ENCODE measurements around the gene LIN28A. TPM values are rescaled to one million over a fixed set of nuclear protein-coding genes. Genes with fewer than 3 reads are reported as not detected.
"Not testable (repeated sequence)": the region's sequence is repeated elsewhere in the genome, so short reads cannot be mapped to it uniquely, and the experiment has no call there.

Gene LIN28A
- total RNA-seq, 1 experiment from 2014 or later, result 0.15 TPM

DNA sequence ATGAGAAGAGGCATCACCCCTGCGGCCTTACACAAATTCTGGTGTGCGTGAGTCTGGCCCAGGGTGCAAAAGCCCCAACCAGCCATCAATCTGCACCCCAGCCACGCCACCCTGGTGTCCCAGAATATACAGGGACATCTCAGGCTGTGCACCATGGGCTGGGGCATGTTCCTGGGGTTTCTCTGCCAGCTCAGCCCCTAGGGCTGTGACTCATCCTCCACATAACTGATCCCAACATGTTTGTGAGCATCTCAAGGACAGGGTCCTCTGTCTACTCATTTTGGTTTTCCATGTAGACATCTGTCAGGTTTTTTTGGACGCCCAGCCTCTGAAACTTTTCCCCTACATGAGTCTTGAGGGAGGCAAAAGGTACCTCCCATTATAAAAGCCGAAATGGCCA lies 38.6 kb upstream of the LIN28A start:
- H3K4me3 ChIP-seq (ENCODE audit: low read depth, low read length, poor library complexity, severe bottlenecking), result no peak overlapping the region
- H3K4me1 ChIP-seq (ENCODE audit: insufficient read depth, low read length, poor library complexity, severe bottlenecking), result no peaks in the 10 kb centered on the region
- intact Hi-C loops (cut with micrococcal nuclease; ENCODE audit: unreplicated experiment), result no loop called here
- DNase-seq (ENCODE audit: low spot score), result no peak
- ChIA-PET POLR2A (ENCODE audit: low non-redundant PET) (no interaction called here), CTCF (no interaction called here)
- H3K27me3 ChIP-seq (replicated peaks; ENCODE audit: insufficient read depth, low read depth, low read length, poor library complexity), result no peaks in the 10 kb centered on the region
- TF ChIP-seq, protein P1, sequence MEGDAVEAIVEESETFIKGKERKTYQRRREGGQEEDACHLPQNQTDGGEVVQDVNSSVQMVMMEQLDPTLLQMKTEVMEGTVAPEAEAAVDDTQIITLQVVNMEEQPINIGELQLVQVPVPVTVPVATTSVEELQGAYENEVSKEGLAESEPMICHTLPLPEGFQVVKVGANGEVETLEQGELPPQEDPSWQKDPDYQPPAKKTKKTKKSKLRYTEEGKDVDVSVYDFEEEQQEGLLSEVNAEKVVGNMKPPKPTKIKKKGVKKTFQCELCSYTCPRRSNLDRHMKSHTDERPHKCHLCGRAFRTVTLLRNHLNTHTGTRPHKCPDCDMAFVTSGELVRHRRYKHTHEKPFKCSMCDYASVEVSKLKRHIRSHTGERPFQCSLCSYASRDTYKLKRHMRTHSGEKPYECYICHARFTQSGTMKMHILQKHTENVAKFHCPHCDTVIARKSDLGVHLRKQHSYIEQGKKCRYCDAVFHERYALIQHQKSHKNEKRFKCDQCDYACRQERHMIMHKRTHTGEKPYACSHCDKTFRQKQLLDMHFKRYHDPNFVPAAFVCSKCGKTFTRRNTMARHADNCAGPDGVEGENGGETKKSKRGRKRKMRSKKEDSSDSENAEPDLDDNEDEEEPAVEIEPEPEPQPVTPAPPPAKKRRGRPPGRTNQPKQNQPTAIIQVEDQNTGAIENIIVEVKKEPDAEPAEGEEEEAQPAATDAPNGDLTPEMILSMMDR (conservative IDR thresholded peaks at IDR 0.05; ENCODE audit: low read depth, low read length), result no peak
- TF ChIP-seq EZH2 (IDR thresholded peaks at IDR 0.05; ENCODE audit: borderline replicate concordance, low read depth, low read length, poor library complexity, severe bottlenecking), result no peak
- no peaks in the 10 kb centered on the region for H3K36me3 ChIP-seq (ENCODE audit: insufficient read depth, low read length, poor library complexity, severe bottlenecking)
- H3K9me3 ChIP-seq (ENCODE audit: low read depth, low read length, poor library complexity, severe bottlenecking), result no peaks in the 10 kb centered on the region
- H3K27ac ChIP-seq (ENCODE audit: low read depth, low read length, poor library complexity, severe bottlenecking), result no peak overlapping the region
- BruUV-seq (replicated peaks), result no TSS peak

DNA sequence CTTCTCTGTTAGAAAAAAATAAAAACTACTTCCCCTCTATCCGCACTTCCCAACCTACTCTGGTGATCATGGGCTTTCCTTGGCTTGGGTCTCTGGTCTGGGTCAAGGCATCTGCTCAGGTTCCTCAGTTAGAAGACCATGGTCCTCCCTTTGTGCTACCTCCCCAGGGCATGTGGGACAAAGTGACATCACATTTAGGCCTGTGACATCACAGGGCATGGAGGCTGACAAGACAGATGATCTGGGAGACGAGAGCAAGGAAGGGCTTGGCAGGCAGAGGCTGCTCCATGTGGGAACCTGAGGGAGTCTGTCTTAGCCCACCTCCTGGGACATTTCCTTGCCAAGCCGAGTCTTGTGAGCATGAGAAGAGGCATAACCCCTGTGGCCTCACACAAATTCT lies 38.0 kb upstream of the LIN28A start, which contains the start of gene ZNF683:
ZNF683 (minus strand) TSS at position 140 of the 400 bp plus-strand sequence. CDS start 4,179 bp downstream, outside the sequence.
- H3K36me3 ChIP-seq (ENCODE audit: insufficient read depth, low read length, poor library complexity, severe bottlenecking); intact Hi-C loops (cut with micrococcal nuclease; ENCODE audit: unreplicated experiment); BruUV-seq (replicated peaks); H3K4me1 ChIP-seq (ENCODE audit: insufficient read depth, low read length, poor library complexity, severe bottlenecking); H3K27me3 ChIP-seq (replicated peaks; ENCODE audit: insufficient read depth, low read depth, low read length, poor library complexity); CTCF ChIA-PET; H3K27ac ChIP-seq (ENCODE audit: low read depth, low read length, poor library complexity, severe bottlenecking); DNase-seq (ENCODE audit: low spot score); H3K4me3 ChIP-seq (ENCODE audit: low read depth, low read length, poor library complexity, severe bottlenecking); POLR2A ChIA-PET (ENCODE audit: low non-redundant PET); H3K9me3 ChIP-seq (ENCODE audit: low read depth, low read length, poor library complexity, severe bottlenecking): not testable (repeated sequence)

DNA sequence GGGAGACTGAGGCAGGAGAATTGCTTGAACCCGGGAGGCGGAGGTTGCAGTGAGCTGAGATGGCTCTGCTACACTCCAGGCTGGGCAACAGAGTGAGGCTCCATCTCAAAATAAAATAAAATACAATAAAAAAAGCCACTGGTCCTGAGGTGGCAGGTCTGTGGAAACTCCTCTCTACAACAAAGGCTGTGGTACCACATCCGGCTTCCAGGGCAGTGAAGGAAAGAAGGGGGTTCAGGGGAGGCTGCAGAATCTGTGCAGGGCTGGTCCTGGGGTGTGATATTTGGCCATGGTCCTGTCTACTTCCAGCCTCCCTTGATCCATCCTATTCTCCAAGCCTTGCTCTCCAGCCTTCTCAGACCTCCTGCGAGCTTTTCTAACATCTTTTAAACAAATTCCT lies 37.3 kb upstream of the LIN28A start:
- no TSS peak for BruUV-seq (replicated peaks)
- no peaks in the 10 kb centered on the region for H3K9me3 ChIP-seq (ENCODE audit: low read depth, low read length, poor library complexity, severe bottlenecking)
- POLR2A ChIA-PET (ENCODE audit: low non-redundant PET), result no interaction called here
- intact Hi-C loops (cut with micrococcal nuclease; ENCODE audit: unreplicated experiment), result no loop called here
- H3K27ac ChIP-seq (ENCODE audit: low read depth, low read length, poor library complexity, severe bottlenecking), result no peak overlapping the region
- no peak overlapping the region for H3K4me3 ChIP-seq (ENCODE audit: low read depth, low read length, poor library complexity, severe bottlenecking)
- H3K27me3 ChIP-seq (replicated peaks; ENCODE audit: insufficient read depth, low read depth, low read length, poor library complexity), result no peaks in the 10 kb centered on the region
- CTCF ChIA-PET, result no interaction called here
- H3K4me1 ChIP-seq (ENCODE audit: insufficient read depth, low read length, poor library complexity, severe bottlenecking), result no peaks in the 10 kb centered on the region
- no peak for DNase-seq (ENCODE audit: low spot score)
- no peaks in the 10 kb centered on the region for H3K36me3 ChIP-seq (ENCODE audit: insufficient read depth, low read length, poor library complexity, severe bottlenecking)
- no peak for TF ChIP-seq EZH2 (IDR thresholded peaks at IDR 0.05; ENCODE audit: borderline replicate concordance, low read depth, low read length, poor library complexity, severe bottlenecking)
- TF ChIP-seq, protein P1 (conservative IDR thresholded peaks at IDR 0.05; ENCODE audit: low read depth, low read length), result no peak

DNA sequence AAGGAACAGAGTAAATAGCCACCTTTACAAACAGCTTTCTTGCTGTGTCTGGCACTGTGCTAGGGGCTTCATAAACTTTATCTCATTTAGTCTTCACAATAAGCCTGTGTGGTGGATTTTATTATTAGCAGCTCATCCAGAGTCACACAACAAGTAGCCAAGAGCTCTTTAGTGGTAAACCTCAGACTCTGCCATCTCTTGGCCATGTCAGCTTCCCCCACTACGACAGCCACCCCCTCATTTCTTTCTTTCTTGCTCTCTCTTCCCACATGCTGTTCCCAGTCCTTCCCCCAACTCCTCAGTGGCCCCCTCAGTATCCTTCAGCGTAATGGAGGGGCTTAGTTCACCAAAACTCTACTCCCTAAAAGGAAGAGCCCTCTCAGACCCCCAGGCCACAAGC lies 36.8 kb upstream of the LIN28A start:
- POLR2A ChIA-PET (ENCODE audit: low non-redundant PET), result no interaction called here
- TF ChIP-seq, protein P1 (conservative IDR thresholded peaks at IDR 0.05; ENCODE audit: low read depth, low read length), result no peak
- no peak for TF ChIP-seq EZH2 (IDR thresholded peaks at IDR 0.05; ENCODE audit: borderline replicate concordance, low read depth, low read length, poor library complexity, severe bottlenecking)
- Histone ChIP-seq H3K27me3 (replicated peaks; ENCODE audit: insufficient read depth, low read depth, low read length, poor library complexity) (no peaks in the 10 kb centered on the region), H3K4me1 (ENCODE audit: insufficient read depth, low read length, poor library complexity, severe bottlenecking) (no peaks in the 10 kb centered on the region), H3K36me3 (ENCODE audit: insufficient read depth, low read length, poor library complexity, severe bottlenecking) (no peaks in the 10 kb centered on the region), H3K27ac (ENCODE audit: low read depth, low read length, poor library complexity, severe bottlenecking) (no peak overlapping the region), H3K9me3 (ENCODE audit: low read depth, low read length, poor library complexity, severe bottlenecking) (no peaks in the 10 kb centered on the region), H3K4me3 (ENCODE audit: low read depth, low read length, poor library complexity, severe bottlenecking) (no peak overlapping the region)
- no peak for DNase-seq (ENCODE audit: low spot score)
- CTCF ChIA-PET, result no interaction called here
- intact Hi-C loops (cut with micrococcal nuclease; ENCODE audit: unreplicated experiment), result no loop called here
- BruUV-seq (replicated peaks), result no TSS peak

DNA sequence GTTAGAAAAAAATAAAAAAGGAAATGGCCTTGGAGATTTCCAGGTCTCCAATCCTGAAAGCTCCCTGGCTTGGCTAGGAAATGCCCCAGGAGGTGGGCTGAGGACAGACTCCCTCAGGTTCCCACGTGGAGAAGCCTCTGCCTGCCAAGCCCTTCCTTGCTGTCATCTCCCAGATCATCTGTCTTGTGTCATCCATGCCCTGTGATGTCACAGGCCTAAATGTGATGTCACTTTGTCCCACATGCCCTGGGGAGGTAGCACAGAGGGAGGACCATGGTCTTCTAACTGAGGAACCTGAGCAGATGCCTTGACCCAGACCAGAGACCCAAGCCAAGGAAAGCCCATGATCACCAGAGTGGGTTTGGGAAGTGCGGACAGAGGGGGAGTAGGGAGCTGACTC lies 36.3 kb upstream of the LIN28A start:
- H3K36me3 ChIP-seq (ENCODE audit: insufficient read depth, low read length, poor library complexity, severe bottlenecking); DNase-seq (ENCODE audit: low spot score); POLR2A ChIA-PET (ENCODE audit: low non-redundant PET); H3K27me3 ChIP-seq (replicated peaks; ENCODE audit: insufficient read depth, low read depth, low read length, poor library complexity); intact Hi-C loops (cut with micrococcal nuclease; ENCODE audit: unreplicated experiment); CTCF ChIA-PET; H3K4me3 ChIP-seq (ENCODE audit: low read depth, low read length, poor library complexity, severe bottlenecking); H3K9me3 ChIP-seq (ENCODE audit: low read depth, low read length, poor library complexity, severe bottlenecking); BruUV-seq (replicated peaks); H3K27ac ChIP-seq (ENCODE audit: low read depth, low read length, poor library complexity, severe bottlenecking); H3K4me1 ChIP-seq (ENCODE audit: insufficient read depth, low read length, poor library complexity, severe bottlenecking): not testable (repeated sequence)
